ENCODE data around the gene ARHGAP6. TPM values are rescaled to one million over a fixed set of nuclear protein-coding genes. Genes with fewer than 3 reads are reported as not detected.

The ARHGAP6 gene
- total RNA-seq, 4 donors from 2014 or later, result 49.2 to 63.8 (median 51.5) TPM

DNA sequence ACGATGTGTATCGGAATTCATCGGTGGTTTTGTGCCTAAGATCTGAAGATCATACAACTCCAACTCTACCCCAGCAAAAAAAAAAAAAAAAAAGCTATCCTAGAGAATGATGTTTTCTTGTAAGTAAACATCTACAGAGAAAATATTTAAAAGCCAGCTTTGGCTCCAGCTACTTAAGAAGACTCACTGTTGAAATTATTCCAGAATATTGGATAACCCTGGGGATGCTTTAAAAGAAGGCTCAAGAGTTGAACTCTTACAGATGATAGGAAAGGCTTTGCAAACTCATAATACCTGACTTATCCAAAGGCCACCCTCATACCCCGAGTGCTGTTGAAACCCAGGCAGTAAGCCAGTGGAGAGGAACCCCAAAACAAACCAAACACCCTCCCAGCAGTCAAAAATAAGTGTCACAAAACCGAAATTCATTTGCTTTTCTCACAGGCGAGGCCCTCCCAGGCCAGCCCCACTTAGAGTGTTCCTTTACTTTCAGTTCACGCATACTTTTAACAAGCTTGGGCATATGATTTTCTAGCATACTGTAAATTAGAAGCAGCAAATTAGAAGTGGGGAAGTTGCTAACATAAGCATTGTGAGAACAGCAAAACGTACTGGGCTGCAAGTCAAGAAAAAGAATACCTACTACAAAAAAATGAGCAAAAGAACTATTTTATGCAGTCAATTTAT, 375.2 kb downstream of the ARHGAP6 start:
- Histone ChIP-seq H3K36me3 (no peaks in the 10 kb centered on the region), H3K27ac (no peak overlapping the region), H3K27me3 (no peaks in the 10 kb centered on the region), H3K4me1 (peaks cover 0 to 4% of the 10 kb centered on the region in 2 donors), H3K9me3 (no peaks in the 10 kb centered on the region), H3K4me3 (replicated peaks in 1 of 3) (no peak overlapping the region)
- DNase-seq, result no peak
- 82 to 94% methylated on average over 8 of the region's 8 CpGs for WGBS, 2 donors
- TF ChIP-seq CTCF (IDR thresholded peaks at IDR 0.05) (no peak), POLR2A (IDR thresholded peaks at IDR 0.05) (no peak)
- intact Hi-C loops (cut with DNase I), result no loop called here

GRCh38 chrX:11287505-11287904, 378.2 kb downstream of the ARHGAP6 start:
- TF ChIP-seq POLR2A (IDR thresholded peaks at IDR 0.05), result no peak
- TF ChIP-seq CTCF (IDR thresholded peaks at IDR 0.05), result no peak
- Histone ChIP-seq H3K27ac (no peak overlapping the region), H3K36me3 (no peaks in the 10 kb centered on the region), H3K4me1 (no peaks in the 10 kb centered on the region), H3K4me3 (replicated peaks in 1 of 3) (no peak overlapping the region), H3K27me3 (no peaks in the 10 kb centered on the region), H3K9me3 (no peaks in the 10 kb centered on the region)
- WGBS, 2 donors, result 43 to 61% methylated on average over 1 of the region's 1 CpG
- no peak for DNase-seq
- intact Hi-C loops (cut with DNase I), result no loop called here

DNA sequence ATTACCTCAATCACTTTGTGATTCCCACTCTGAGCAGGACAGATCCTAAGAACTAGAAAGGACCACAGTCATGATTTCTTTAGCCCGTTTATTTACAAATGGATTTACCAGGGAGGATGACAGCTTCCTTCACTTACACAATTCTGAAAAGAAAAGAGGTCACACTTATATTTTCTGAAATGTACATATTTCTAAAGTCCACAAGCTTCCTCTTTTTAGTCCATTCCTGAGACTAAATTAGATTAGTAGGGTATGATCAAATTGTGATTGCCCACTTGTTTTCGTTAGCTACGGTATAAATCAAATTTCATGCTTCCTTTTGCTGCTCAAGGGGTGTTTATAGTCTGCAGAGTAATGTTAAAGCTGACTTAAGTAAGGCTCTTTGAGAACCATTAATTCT, 380.1 kb downstream of the ARHGAP6 start:
- Histone ChIP-seq H3K27me3 (no peaks in the 10 kb centered on the region), H3K27ac (no peak overlapping the region), H3K9me3 (no peaks in the 10 kb centered on the region), H3K4me1 (no peaks in the 10 kb centered on the region), H3K36me3 (no peaks in the 10 kb centered on the region), H3K4me3 (replicated peaks in 1 of 3) (no peak overlapping the region)
- intact Hi-C loops (cut with DNase I), result no loop called here
- TF ChIP-seq POLR2A (IDR thresholded peaks at IDR 0.05) (no peak), CTCF (IDR thresholded peaks at IDR 0.05) (no peak)
- 75 to 92% methylated on average over 3 of the region's 3 CpGs for WGBS, 2 donors
- no peak for DNase-seq

GRCh38 chrX:11282043-11282442, 383.7 kb downstream of the ARHGAP6 start:
- no peak for DNase-seq
- WGBS, 2 donors, result 41 to 54% methylated on average over 2 of the region's 2 CpGs
- intact Hi-C loops (cut with DNase I), result no loop called here

More at GRCh38 chrX:11282043-11282442, 383.7 kb downstream of the ARHGAP6 start:
- Histone ChIP-seq H3K9me3 (no peaks in the 10 kb centered on the region), H3K4me1 (no peaks in the 10 kb centered on the region), H3K36me3 (no peaks in the 10 kb centered on the region), H3K27me3 (no peaks in the 10 kb centered on the region), H3K4me3 (replicated peaks in 1 of 3) (no peak overlapping the region), H3K27ac (no peak overlapping the region)
- TF ChIP-seq CTCF (IDR thresholded peaks at IDR 0.05), result no peak
- no peak for TF ChIP-seq POLR2A (IDR thresholded peaks at IDR 0.05)

Data from thyroid gland (tissue), 4 donors.